Activated CD4-positive, CD25-positive, alpha-beta regulatory T cell treated with anti-CD3 and anti-CD28 coated beads, Interleukin-2, amount 50 U/mL, for 16 hours (primary cell): ENCODE measurements around the gene IGSF9B.

Experiments used
- DNase-seq: peaks from one replicate; pipeline ENCODE4 v3.0.0-alpha.2; 2020; ENCODE audit warnings: low read depth, low spot score

Gene IGSF9B

GRCh38 chr11:133901999-133902398, 54.8 kb downstream of the IGSF9B start:
- DNase-seq: no peak

DNA sequence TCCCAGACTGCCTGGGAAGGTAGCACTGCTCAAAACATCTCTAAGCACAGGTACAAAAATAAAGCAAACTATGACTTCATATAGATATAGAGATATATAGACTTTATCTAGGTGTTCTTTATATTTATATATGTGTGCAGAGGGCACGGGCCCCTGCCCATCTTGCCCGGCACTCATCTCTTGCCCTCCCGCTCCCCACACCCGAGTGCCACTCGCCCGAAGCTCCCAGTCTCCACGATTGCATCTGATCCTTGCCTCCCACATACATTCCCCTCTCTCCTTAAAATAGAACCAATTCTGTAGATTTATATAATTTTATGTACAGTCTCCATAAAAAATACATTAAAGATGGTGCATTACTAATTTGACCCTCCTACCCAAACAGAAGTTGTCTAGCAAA, 55.5 kb downstream of the IGSF9B start:
- DNase-seq: no peak

DNA sequence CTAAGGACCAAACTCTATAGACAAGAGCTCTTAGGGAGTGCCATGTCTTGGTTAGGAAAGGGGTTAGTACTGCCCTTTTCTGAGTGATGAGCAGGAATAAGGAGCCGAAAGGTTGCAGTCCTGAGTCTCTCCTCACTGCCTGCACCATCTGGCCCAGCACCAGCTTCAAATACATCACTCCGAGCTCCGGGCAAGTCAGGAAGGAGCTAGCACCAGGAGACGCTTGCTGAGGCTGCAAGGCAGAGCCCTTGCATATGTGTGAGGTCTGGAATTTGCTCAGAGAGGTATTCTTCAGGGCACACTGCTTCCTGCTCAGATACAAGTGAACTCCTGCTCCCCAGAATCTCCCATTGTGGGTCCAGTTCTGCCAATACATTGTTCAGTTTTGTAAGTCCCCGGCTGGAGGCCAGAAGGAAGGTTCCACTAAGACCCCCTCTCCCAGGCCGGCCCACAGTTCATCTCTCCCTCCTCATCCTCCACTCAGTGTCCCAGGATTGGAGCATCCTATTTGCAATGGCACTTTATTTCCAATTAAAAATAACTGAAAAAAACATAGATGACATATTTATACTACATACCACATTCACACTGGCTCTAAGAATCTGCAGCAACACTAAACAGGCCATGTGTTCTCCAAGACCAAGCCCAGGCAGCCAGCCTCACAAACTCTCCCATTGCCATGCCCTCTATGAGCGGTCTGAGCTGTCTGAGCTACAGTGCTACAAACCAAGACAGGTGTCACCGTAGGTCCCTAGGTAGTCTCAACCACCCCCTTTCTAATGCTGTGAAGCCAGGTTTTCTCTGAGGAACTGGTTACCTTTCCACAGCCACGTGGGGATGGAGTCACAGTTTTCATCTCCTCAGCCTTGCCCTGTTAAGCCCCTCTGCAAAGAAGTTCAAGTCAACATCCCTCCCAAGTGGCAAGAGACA, 56.3 kb downstream of the IGSF9B start:
- no peak for DNase-seq

DNA sequence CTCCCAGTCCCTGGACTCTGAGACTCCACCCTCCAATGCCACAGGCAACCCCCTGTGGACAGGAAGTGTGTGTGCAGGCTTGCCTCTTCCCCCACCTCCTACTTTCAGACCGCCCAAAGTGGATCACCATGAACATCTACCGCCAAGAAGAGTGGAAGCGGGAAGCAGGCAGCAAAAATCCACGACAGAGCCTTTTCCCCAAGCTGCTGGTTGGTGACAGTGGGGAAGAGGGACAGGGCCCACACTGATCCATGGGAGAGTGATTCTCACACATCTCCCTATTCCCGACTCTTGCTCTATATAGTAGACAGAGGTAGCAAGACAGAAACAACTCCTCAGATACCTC, 58.0 kb downstream of the IGSF9B start:
- DNase-seq: no peak

GRCh38 chr11:133898031-133898769, 58.6 kb downstream of the IGSF9B start:
- DNase-seq: no peak

DNA sequence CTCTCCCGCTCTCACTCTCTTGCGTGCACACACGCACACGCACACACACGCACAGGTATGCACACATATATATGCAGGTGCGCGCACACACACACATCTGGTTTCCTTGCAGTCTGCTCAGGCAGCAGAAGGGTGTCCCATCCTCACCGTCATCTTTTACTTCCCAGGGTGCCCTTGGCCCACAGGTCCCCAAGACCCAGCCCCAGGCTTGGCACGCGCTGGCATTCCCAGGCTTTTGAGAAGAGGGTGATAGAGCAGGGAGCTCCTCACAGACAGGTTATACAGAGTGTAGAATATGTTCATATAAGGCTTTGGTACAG, 59.5 kb downstream of the IGSF9B start:
- no peak for DNase-seq

- no peak for DNase-seq
Observed at GRCh38 chr11:133896642-133897330, 60.0 kb downstream of the IGSF9B start.

GRCh38 chr11:133896028-133896427, 60.7 kb downstream of the IGSF9B start:
- no peak for DNase-seq

DNA sequence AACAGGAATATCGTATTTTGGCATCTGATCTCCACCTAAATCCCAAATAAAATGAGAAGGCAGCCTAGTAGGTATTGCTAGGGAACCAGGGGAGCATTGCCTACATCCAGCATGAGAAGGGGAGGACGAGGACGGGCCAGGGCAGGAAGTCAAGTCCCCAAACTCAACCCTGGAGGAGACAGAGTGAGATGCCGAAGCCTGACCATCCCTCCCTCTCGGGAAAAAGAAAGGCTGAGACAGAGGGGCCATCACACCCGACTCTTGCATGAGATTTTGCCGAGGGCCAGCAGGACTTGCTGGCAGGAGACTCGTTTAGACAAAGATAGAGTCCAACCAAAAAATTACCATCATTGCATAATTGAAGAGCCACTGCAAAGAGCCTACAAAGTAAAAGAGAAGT, 61.2 kb downstream of the IGSF9B start:
- DNase-seq: no peak

- no peak for DNase-seq
Observed at GRCh38 chr11:133895061-133895479, 61.7 kb downstream of the IGSF9B start.

GRCh38 chr11:133893381-133893780, 63.4 kb downstream of the IGSF9B start:
- DNase-seq: no peak

DNA sequence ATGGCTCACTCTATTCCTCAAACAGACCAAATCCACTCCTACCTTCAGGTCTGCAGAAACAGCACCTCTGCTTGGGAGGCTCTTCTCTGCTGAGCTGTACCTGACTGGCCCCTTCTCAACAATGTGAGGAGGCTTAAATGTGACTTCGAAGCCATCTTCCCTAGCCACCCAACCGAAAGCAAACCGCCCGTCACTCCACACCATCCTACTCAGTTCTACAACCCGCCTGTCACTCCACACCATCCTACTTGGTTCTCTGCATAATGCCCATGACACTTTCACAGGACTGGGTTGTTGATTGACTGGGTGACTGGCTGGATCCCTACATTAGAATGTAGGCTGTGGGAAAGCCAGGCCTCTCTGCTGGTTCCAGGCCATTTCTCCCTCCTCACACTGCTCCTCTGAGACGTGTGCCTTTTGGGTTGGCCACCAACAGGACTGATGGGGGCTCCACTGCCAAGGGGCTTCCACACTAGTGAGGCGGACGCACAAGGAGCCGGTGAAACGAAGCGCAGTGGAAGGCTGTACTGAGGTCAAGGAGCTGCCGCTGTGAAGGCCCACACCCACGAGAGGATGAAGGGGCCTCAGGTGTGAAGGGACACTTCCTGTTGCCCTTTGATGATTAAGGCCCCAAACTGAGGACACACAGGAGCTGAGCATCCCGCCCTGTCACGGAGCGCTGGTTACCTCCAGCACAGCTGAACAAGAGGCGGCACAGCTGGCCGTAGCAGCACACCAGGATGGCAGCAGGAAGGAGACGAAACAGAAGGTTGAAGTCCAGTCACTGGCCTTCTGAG, 64.0 kb downstream of the IGSF9B start:
- DNase-seq: no peak

- DNase-seq: no peak
Observed at GRCh38 chr11:133892126-133892525, 64.6 kb downstream of the IGSF9B start.

DNA sequence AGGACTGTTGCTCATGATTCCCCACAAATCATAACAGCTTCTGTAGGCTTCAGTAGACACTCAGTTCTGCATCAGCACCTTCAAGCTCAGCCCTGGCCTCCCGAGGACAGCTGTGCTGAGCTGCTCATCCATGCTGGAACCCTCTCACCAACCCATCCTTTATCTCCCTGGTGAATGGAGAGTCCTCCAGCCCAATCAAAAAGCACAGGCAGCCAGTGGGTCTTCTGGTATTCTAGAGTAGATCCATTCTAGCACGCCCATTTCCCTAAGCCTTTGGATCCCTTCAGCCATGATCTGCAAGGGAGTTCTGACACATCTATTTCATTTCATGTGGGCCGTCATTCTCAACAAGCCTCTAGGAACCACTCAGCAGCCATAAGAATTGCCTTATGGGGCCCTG, 66.9 kb downstream of the IGSF9B start:
- no peak for DNase-seq

DNA sequence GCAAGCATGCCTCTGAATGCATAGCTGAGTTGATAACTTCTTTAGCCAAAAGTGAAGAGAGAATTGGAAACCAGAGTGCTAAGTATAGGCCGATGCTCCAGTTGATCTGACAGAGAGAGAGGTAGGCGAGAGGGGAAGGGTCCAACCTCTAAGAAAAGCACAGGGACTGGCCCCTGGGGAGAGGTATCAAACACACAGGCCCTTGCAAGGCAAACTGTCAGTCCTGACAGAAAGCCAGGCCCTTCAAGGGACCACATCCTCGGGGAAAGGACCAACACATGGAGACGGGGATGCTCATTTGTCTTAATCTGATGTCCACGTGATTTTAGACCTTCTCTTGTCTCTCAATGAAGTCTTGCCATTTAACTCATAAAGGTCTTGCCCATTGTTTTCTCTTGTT, 67.6 kb downstream of the IGSF9B start:
- no peak for DNase-seq

DNA sequence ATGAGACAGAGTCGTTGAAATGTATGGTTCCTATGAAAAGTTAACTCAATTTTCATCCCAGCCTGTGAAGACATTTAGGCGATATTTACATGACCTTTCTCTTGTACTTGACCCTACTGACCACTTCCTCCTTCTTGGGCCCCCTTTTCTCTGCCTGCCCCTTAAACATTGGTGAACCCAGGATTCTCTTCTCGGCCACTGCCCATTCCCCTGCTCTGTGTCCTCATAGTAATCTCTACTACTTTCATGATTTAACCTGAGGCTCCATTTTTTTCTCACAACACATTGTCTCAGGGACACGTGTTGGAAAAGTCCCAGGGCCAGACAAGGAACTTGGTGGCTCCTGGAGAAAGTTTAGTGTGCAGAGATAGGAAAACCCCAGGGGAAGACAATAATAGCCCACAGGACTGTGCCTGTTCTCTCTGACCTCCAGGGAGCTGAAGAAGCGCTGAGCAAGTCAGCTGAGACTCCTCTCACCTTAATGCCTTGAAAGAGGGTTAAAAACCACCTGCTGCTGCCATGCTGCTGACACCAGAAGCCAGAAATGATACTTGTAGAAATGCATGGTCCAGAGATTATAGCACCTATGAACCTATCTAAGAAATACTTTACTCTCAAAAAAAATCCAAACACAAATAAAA, 69.0 kb downstream of the IGSF9B start:
- DNase-seq: no peak

DNA sequence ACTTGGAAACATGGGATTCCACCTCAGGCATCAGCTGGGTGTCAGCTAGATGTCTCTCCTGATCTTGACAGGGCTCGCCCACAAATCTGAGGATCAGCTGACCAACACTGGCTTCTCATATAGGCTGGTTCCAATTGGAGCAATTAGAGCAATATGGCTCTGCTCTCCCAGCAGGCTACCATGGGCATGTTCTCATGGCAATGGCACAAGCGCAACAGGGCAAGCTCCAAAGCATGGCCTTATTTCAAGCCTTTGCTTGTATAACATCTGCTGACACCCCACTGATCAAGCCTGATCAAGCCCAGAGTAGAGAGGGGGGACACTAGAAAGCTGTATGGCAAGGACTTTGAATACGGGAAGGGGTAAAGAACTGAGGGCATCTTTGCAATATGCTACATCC, 70.7 kb downstream of the IGSF9B start:
- no peak for DNase-seq

GRCh38 chr11:133872160-133872559, 84.6 kb downstream of the IGSF9B start:
- DNase-seq: no peak

DNA sequence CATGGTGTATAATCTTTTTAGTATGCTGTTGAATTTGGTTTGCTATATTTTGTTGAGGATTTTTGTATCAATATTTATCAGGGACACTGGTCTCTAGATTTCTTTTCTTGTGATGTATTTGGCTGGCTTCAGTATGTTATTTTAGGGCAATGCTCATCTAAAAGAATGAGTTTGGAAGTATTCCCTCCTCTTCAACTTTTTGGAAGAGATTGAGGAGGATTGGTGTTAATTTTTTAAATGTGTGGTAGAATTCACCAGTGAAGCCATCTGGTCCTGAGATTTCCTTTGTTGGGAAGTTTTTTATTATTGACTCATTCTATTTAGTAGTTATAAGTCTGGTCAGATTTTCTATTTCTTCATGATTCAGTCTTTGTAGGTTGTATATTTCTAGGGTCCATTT, 89.3 kb downstream of the IGSF9B start:
- no peak for DNase-seq

DNA sequence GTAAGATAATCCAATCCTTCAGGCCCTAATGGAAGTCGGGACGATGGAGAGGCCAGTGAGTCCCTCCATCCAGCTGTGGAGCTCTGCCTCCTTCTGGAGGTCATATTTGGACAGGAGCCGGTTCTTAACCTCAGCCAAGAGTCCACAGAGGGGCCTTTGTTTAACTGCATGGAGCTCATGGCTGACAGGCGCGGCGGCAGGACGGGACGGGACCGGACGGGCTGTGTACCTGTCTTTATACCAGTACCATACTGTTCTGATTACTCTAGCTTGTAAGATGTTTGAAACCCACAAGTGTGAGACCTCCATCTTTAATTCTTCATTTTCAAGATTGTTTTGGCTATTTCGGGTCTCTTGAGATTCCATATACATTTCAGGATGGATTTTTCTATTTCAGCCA, 91.3 kb downstream of the IGSF9B start:
- no peak for DNase-seq

DNA sequence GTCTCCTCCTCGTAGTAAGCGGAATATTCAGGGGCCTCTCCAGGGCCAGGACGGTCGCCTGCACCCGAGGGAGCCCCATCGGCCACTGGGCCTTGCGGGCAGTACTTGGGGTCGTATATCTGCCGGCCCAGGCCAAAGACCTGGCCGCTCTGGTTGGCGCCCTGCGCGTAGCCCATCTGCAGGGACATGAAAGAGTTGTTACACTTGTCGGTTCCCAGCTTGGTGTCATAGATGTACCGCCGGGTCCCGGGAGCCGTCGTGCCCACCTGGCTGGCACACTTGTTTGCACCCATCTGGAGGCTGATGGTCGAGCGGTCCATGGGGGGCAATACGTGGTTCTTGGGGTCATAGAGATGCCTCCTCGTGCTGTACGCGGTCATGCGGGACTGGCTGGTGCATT, 92.0 kb downstream of the IGSF9B start:
- no peak for DNase-seq
